Endothelial cell of umbilical vein (primary cell): ENCODE data around the gene PLAAT3. TPM values are rescaled to one million over a fixed set of nuclear protein-coding genes. Genes with fewer than 3 reads are reported as not detected.

ENCODE experiments used
- BruUV-seq: library from RNA; stranded (reverse); fragments of 400-500 nt; replicated peaks from 2 replicates; lab custom pipeline; 2021; lab: Mats Ljungman, UMichigan
- CTCF ChIA-PET: fragments of 300-600, 350-600 bp; sonication (Branson Sonifier 250); formaldehyde crosslinking; loops from one replicate; lab custom pipeline; 2021; ENCODE audit warnings: antibody characterized with exemption, inconsistent platforms; lab: Charles Lee
- POLR2A ChIA-PET: fragments of 300-600, 350-600 bp; sonication (Branson Sonifier 250); formaldehyde crosslinking; loops from one replicate; lab custom pipeline; 2021; ENCODE audit warnings: antibody characterized with exemption, inconsistent platforms; lab: Charles Lee
- DNase-seq: peaks from one replicate; pipeline ENCODE4 v3.0.0-alpha.2; 2011; ENCODE audit warnings: low read depth, low spot score
- FAIRE-seq: peaks from 2 replicates; lab custom pipeline; 2011; peaks lifted over from hg19 to GRCh38; lab: Jason Lieb, UNC
- H2AFZ ChIP-seq: 2 replicates; pipeline ENCODE4 v1.6.0; 2012; ENCODE audit warnings: low read depth, low read length, control low read depth, inconsistent platforms
- H3K27ac ChIP-seq: 2 replicates; pipeline ENCODE4 v1.5.1; 2011; ENCODE audit warnings: low read depth, mild to moderate bottlenecking, control low read depth, low read length, moderate library complexity; ENCODE audit not compliant: insufficient read depth
- H3K27me3 ChIP-seq, 2 experiments: 2 replicates each; pipeline versions ENCODE4 v1.6.0 to v1.6.1; 2011; ENCODE audit warnings: low read length in 2 of 2, mixed read lengths in 1 of 2; ENCODE audit not compliant: control insufficient read depth in 2 of 2, insufficient read depth in 2 of 2
- H3K36me3 ChIP-seq, 2 experiments: 2 replicates in 1 of 2; 3 replicates in 1 of 2; pipeline ENCODE4 v1.5.1; 2011; ENCODE audit warnings: low read length in 2 of 2, mild to moderate bottlenecking in 1 of 2, moderate library complexity in 1 of 2; ENCODE audit not compliant: control insufficient read depth in 2 of 2, insufficient read depth in 2 of 2; ENCODE audit errors: extremely low read depth in 1 of 2
- H3K4me1 ChIP-seq: 3 replicates; pipeline ENCODE4 v1.5.1; 2011; ENCODE audit warnings: mild to moderate bottlenecking, low read length; ENCODE audit not compliant: control insufficient read depth, insufficient read depth; ENCODE audit errors: extremely low read depth
- H3K4me2 ChIP-seq: 2 replicates; pipeline ENCODE4 v1.6.1; 2011; ENCODE audit warnings: low read length, control low read depth, mixed read lengths; ENCODE audit not compliant: insufficient read depth
- H3K4me3 ChIP-seq, 3 experiments: fragments of 200-600 bp in 1 of 3; sonication (generic), shearing (Covaris generic) in 1 of 3; replicated peaks in 1 of 3; 2 replicates each; pipeline ENCODE4 v1.5.1; 2011 to 2016; ENCODE audit warnings: control low read depth in 3 of 3, low read length in 3 of 3, mild to moderate bottlenecking in 2 of 3, inconsistent platforms in 1 of 3, low read depth in 1 of 3, moderate library complexity in 1 of 3; ENCODE audit not compliant: insufficient read depth in 1 of 3
- H3K79me2 ChIP-seq: 2 replicates; pipeline ENCODE4 v1.6.0; 2012; ENCODE audit warnings: low read length, inconsistent platforms; ENCODE audit not compliant: control insufficient read depth, insufficient read depth
- H3K9ac ChIP-seq: replicated peaks from 2 replicates; pipeline ENCODE3; 2011; ENCODE audit warnings: low read length, control low read depth; ENCODE audit not compliant: insufficient read depth; ENCODE audit errors: extremely low read depth
- H3K9me1 ChIP-seq: replicated peaks from 3 replicates; pipeline ENCODE4 v1.6.0; 2011; ENCODE audit warnings: mild to moderate bottlenecking, low read length; ENCODE audit not compliant: control insufficient read depth, insufficient read depth; ENCODE audit errors: extremely low read depth
- H3K9me3 ChIP-seq: replicated peaks from 2 replicates; pipeline ENCODE4 v1.5.1; 2012; ENCODE audit warnings: low read length, inconsistent platforms; ENCODE audit not compliant: control insufficient read depth, insufficient read depth
- H4K20me1 ChIP-seq: replicated peaks from 2 replicates; pipeline ENCODE3; 2011; ENCODE audit warnings: mild to moderate bottlenecking, low read length; ENCODE audit not compliant: control insufficient read depth, insufficient read depth; ENCODE audit errors: extremely low read depth
- CTCF ChIP-seq, 2 donors: IDR thresholded peaks; 1 replicate in 1 of 2; 2 replicates in 1 of 2; pipeline ENCODE4 v1.5.1; 2011; ENCODE audit warnings: low read length in 2 of 2, mild to moderate bottlenecking in 2 of 2, moderate library complexity in 2 of 2, control low read depth in 1 of 2, inconsistent platforms in 1 of 2, low read depth in 1 of 2; ENCODE audit not compliant: insufficient read depth in 1 of 2; ENCODE audit errors: extremely low read depth in 1 of 2
- EZH2 ChIP-seq: IDR thresholded peaks from 2 replicates; pipeline ENCODE4 v1.6.1; 2012; ENCODE audit warnings: borderline replicate concordance, low read depth, mild to moderate bottlenecking, moderate library complexity, low read length, inconsistent platforms; ENCODE audit not compliant: severe bottlenecking
- FOS ChIP-seq: IDR thresholded peaks from 2 replicates; pipeline ENCODE4 v1.6.1; 2011; ENCODE audit warnings: mild to moderate bottlenecking, low read length, moderate library complexity, borderline replicate concordance; ENCODE audit not compliant: insufficient read depth
- GATA2 ChIP-seq: IDR thresholded peaks from 2 replicates; pipeline ENCODE4 v1.7.0; 2011; ENCODE audit warnings: low read depth, mild to moderate bottlenecking, moderate library complexity, mixed read lengths, low read length; ENCODE audit not compliant: insufficient read length, insufficient read depth
- JUN ChIP-seq: IDR thresholded peaks from 2 replicates; pipeline ENCODE4 v1.6.1; 2011; ENCODE audit warnings: borderline replicate concordance, low read depth; ENCODE audit not compliant: insufficient read length, insufficient read depth
- MAX ChIP-seq: IDR thresholded peaks from 2 replicates; pipeline ENCODE4 v1.6.1; 2011; ENCODE audit not compliant: insufficient read depth, insufficient read length
- MYC ChIP-seq: IDR thresholded peaks from one replicate; pipeline ENCODE4 v1.6.1; 2011; ENCODE audit warnings: mild to moderate bottlenecking, low read depth, low read length
- POLR2A ChIP-seq: IDR thresholded peaks from 2 replicates; pipeline ENCODE4 v1.6.1; 2012; ENCODE audit warnings: low read depth, mild to moderate bottlenecking, control low read depth, low read length
- POLR2AphosphoS5 ChIP-seq: IDR thresholded peaks from 2 replicates; pipeline ENCODE4 v1.6.1; 2012; ENCODE audit warnings: low read depth, mild to moderate bottlenecking, control low read depth, low read length, moderate library complexity; ENCODE audit not compliant: insufficient read depth
- dilution Hi-C: fragments of 300-500 bp; cut with MboI; formaldehyde crosslinking; loops from one replicate; pipeline ENCODE4 v1.15.0; 2019; ENCODE audit warnings: low sequenced_read_pairs; ENCODE audit not compliant: extremely low pct_ligation_motif_present
- intact Hi-C: fragments of 100-400 bp; cut with micrococcal nuclease; formaldehyde crosslinking; loops from one replicate; pipeline ENCODE4 v1.10.0; 2022
- polyA plus RNA-seq, 4 experiments: library from polyadenylated mRNA; depleted of rRNA in 3 of 4; stranded (reverse) in 3 of 4; unstranded in 1 of 4; fragments of >200 nt; gene quantifications; 2 replicates each; pipeline versions ENCODE4 v1.2.1 to v1.2.3, GENCODE V29; 2011 to 2012; ENCODE audit warnings: missing spikeins in 1 of 4
- total RNA-seq: library from RNA; stranded (reverse); gene quantifications from 2 replicates; pipeline ENCODE4 v1.2.3, GENCODE V29; 2021

The PLAAT3 gene
- total and polyA plus RNA-seq, 2 donors (not counting 3 experiments of a cell fraction or from before 2014, with no cell fraction given): 22.8 to 40.2 TPM

GRCh38 chr11:63611395-63611747 is 2.9 kb downstream of the PLAAT3 start:
- DNase-seq (peak; percentile 16), FAIRE-seq (peak; percentile 15)
- peaks cover 23% of the 10 kb centered on the region for H3K4me1 ChIP-seq
- peak overlapping the region; percentile 72 for H3K4me2 ChIP-seq
- no peaks in the 10 kb centered on the region for H3K9me1 ChIP-seq
- no peaks in the 10 kb centered on the region for H3K36me3 ChIP-seq
- H3K27ac ChIP-seq: no peak overlapping the region
- no peaks in the 10 kb centered on the region for H4K20me1 ChIP-seq
- H3K9ac ChIP-seq: no peak overlapping the region
- ChIA-PET POLR2A (no interaction called here), CTCF (no interaction called here)
- intact Hi-C loops: loop anchor here (10.0 kb wide), 1 partner anchor 707 kb away; no protein-coding TSS in a partner anchor
- TF ChIP-seq POLR2AphosphoS5 (no peak), GATA2 (no peak), FOS (no peak), MYC (no peak), EZH2 (no peak), MAX (no peak), POLR2A (no peak), JUN (no peak), CTCF (IDR thresholded peaks at IDR 0.05; ENCODE audit: extremely low read depth in 1 of 2, insufficient read depth in 1 of 2, low read depth in 1 of 2, low read length in 2 of 2) (no peak)
- dilution Hi-C loops: no loop called here
- H3K27me3 ChIP-seq: no peaks in the 10 kb centered on the region
- H3K79me2 ChIP-seq: peaks cover 15% of the 10 kb centered on the region
- no peak overlapping the region for H3K4me3 ChIP-seq
- H2AFZ ChIP-seq: no peak overlapping the region
- H3K9me3 ChIP-seq: no peaks in the 10 kb centered on the region
- no TSS peak for BruUV-seq
